ENCODE measurements around the gene C1QB. TPM values are rescaled to one million over a fixed set of nuclear protein-coding genes. Genes with fewer than 3 reads are reported as not detected.

Gene C1QB
- polyA plus RNA-seq, 3 donors: 3.9 to 15.4 (median 6.4) TPM

DNA sequence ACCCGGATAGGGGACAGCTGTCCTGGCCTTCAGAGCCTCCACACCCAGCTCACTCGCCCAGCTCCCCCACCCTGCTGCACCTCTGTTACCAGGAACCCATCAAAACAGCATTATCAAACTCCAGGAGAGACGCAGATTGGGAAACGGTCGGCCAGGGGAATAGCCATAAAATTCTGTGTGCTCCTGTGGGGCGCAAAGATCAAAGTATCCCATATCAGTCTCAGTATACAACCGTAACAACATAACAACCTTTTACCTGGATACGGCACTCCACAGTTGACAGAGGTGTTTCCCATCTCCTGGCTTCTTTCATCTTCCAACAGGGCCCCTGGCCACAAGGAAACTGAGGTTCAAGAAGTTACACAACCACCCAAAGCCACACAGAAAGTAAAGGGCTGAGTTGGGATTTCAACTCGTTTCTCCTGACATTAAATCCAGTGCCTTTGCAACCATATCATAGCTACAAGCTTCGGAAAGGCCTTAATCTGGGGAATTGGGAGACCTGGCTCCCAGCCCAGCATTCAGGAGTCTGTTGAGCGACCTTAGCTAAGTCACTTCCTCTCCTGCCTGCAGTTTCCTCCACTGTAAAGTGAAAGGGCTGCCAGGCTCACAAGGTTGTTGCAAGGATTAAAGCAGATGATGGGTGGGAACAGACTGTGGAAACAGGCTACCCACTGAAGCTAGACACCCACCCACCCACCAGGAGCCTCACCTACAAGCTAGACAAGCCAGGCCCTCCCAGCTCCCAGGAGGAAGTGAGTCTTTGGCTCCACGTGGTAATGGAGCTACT is 49.5 kb downstream of the C1QB start:
- Histone ChIP-seq H3K4me1 (ENCODE audit: control insufficient read depth in 1 of 2, insufficient read depth in 2 of 2, low read length in 2 of 2) (peaks cover 3 to 15% of the 10 kb centered on the region in 2 donors), H3K4me3 (replicated peaks in 1 of 3; ENCODE audit: low read depth in 2 of 3, low read length in 3 of 3) (no peak overlapping the region), H3K9ac (ENCODE audit: insufficient read depth, low read length, poor library complexity, severe bottlenecking) (no peak overlapping the region), H3K36me3 (replicated peaks in 1 of 2; ENCODE audit: control insufficient read depth in 1 of 2, insufficient read depth in 2 of 2, low read length in 2 of 2) (no peaks in the 10 kb centered on the region), H3K27ac (ENCODE audit: low read depth in 1 of 2, low read length in 2 of 2) (no peak overlapping the region), H3K4me2 (replicated peaks; ENCODE audit: extremely low read depth, low read length, poor library complexity, severe bottlenecking) (no peak overlapping the region), H3K79me2 (ENCODE audit: insufficient read depth, low read length) (no peaks in the 10 kb centered on the region), H2AFZ (ENCODE audit: insufficient read depth, low read depth, low read length, poor library complexity, severe bottlenecking) (peak overlapping the region; percentile 55), H3K9me3 (replicated peaks in 1 of 2; ENCODE audit: control insufficient read depth in 1 of 2, insufficient read depth in 1 of 2, low read length in 2 of 2) (no peaks in the 10 kb centered on the region), H4K20me1 (ENCODE audit: insufficient read depth, low read length) (no peaks in the 10 kb centered on the region), H3K27me3 (ENCODE audit: control insufficient read depth in 2 of 2, insufficient read depth in 2 of 2, low read length in 2 of 2) (no peaks in the 10 kb centered on the region)
- TF ChIP-seq, protein P1, sequence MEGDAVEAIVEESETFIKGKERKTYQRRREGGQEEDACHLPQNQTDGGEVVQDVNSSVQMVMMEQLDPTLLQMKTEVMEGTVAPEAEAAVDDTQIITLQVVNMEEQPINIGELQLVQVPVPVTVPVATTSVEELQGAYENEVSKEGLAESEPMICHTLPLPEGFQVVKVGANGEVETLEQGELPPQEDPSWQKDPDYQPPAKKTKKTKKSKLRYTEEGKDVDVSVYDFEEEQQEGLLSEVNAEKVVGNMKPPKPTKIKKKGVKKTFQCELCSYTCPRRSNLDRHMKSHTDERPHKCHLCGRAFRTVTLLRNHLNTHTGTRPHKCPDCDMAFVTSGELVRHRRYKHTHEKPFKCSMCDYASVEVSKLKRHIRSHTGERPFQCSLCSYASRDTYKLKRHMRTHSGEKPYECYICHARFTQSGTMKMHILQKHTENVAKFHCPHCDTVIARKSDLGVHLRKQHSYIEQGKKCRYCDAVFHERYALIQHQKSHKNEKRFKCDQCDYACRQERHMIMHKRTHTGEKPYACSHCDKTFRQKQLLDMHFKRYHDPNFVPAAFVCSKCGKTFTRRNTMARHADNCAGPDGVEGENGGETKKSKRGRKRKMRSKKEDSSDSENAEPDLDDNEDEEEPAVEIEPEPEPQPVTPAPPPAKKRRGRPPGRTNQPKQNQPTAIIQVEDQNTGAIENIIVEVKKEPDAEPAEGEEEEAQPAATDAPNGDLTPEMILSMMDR (IDR thresholded peaks at IDR 0.05): no peak
- H3K36me3 Mint-ChIP-seq: no peaks in the 10 kb centered on the region
- 75% methylated on average over 9 of the region's 12 CpGs for WGBS (ENCODE audit: insufficient coverage)
- peaks cover 0 to 5% (median 4%) of the 10 kb centered on the region in 3 donors for H3K27me3 Mint-ChIP-seq (ENCODE audit: low read depth in 3 of 3)
- peaks cover 0 to 2% (median 0%) of the 10 kb centered on the region in 7 donors for H3K9me3 Mint-ChIP-seq
- peak in 1 of 3 donors; percentile 10 for DNase-seq
- H3K4me1 Mint-ChIP-seq: peaks cover 9% of the 10 kb centered on the region
- H3K4me3 Mint-ChIP-seq: no peak overlapping the region
- peak overlapping the region in 1 of 7 donors; percentile 51 for H3K27ac Mint-ChIP-seq
- intact Hi-C loops (cut with micrococcal nuclease): loop anchor here (5.0 to 10.0 kb wide), 4 partner anchors 50 to 232 kb away; no protein-coding TSS in a partner anchor

DNA sequence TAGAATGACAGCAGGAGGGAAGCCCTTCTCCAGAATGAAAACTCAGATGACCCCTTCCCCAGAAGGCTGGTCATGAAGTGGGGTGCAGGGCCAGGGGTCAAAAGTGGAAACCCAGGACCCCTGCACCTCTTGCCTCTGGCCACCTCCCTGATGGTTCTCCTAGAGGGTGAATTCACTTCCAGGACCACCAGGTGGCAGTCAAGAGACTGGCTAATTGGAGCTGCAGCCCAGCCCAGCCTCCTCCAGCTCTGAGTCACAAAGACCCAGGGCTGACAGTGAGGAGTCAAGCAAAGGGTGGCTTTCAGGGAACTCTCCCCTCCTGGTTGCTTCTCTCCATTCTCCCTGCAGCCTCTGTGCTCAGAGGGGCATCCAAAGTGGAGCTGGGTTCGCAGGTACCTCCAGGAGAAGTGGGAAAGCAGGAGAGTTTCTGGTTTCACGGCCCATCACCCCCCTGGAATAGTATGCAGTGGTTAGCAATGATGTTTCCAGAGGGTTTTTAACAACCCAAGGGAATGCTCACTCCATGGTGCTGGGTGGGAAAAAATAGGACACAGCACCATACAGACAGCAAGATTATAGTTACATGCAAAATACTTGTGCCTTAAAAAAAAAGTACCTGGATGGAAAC is 51.5 kb downstream of the C1QB start:
- intact Hi-C loops (cut with micrococcal nuclease): loop anchor here (5.0 to 10.0 kb wide), 4 partner anchors 48 to 230 kb away; no protein-coding TSS in a partner anchor
- DNase-seq: peak; percentile 81 to 87 (median 85)
- no peak overlapping the region for H3K4me2 ChIP-seq (replicated peaks; ENCODE audit: extremely low read depth, low read length, poor library complexity, severe bottlenecking)

More for the DNA sequence above, 51.5 kb downstream of the C1QB start:
- Mint-ChIP-seq H3K36me3 (no peaks in the 10 kb centered on the region), H3K27me3 (ENCODE audit: low read depth in 3 of 3) (peaks cover under 1 to 9% (median 7%) of the 10 kb centered on the region in 3 donors), H3K9me3 (peaks cover 0 to 7% (median 0%) of the 10 kb centered on the region in 7 donors), H3K4me3 (no peak overlapping the region), H3K4me1 (peaks cover 28% of the 10 kb centered on the region), H3K27ac (peak overlapping the region in 1 of 7 donors; percentile 13)
- Histone ChIP-seq H3K4me3 (replicated peaks in 1 of 3; ENCODE audit: low read depth in 2 of 3, low read length in 3 of 3) (no peak overlapping the region), H3K36me3 (replicated peaks in 1 of 2; ENCODE audit: control insufficient read depth in 1 of 2, insufficient read depth in 2 of 2, low read length in 2 of 2) (no peaks in the 10 kb centered on the region), H2AFZ (ENCODE audit: insufficient read depth, low read depth, low read length, poor library complexity, severe bottlenecking) (no peak overlapping the region), H3K4me1 (ENCODE audit: control insufficient read depth in 1 of 2, insufficient read depth in 2 of 2, low read length in 2 of 2) (peaks cover 20 to 35% of the 10 kb centered on the region in 2 donors), H3K79me2 (ENCODE audit: insufficient read depth, low read length) (no peaks in the 10 kb centered on the region), H3K9ac (ENCODE audit: insufficient read depth, low read length, poor library complexity, severe bottlenecking) (no peak overlapping the region), H4K20me1 (ENCODE audit: insufficient read depth, low read length) (no peaks in the 10 kb centered on the region), H3K27me3 (ENCODE audit: control insufficient read depth in 2 of 2, insufficient read depth in 2 of 2, low read length in 2 of 2) (peaks cover 0 to 1% of the 10 kb centered on the region in 2 donors), H3K9me3 (replicated peaks in 1 of 2; ENCODE audit: control insufficient read depth in 1 of 2, insufficient read depth in 1 of 2, low read length in 2 of 2) (no peaks in the 10 kb centered on the region), H3K27ac (ENCODE audit: low read depth in 1 of 2, low read length in 2 of 2) (no peak overlapping the region)
- no CpG with 5 or more reads among the region's 2 CpGs for WGBS (ENCODE audit: insufficient coverage)
- TF ChIP-seq, protein P1 (IDR thresholded peaks at IDR 0.05): peak; percentile 91
